HCT116 (cell line): ENCODE measurements around the gene OVOL1. TPM values are rescaled to one million over a fixed set of nuclear protein-coding genes. Genes with fewer than 3 reads are reported as not detected.

Source experiments
- ATAC-seq: fragments of 200-7000 bp; cut with Tn5 transposase; 2 replicates; pipeline ENCODE4 v1.9.1; 2020; ENCODE audit warnings: mild to moderate bottlenecking, moderate library complexity
- BruUV-seq: library from RNA; stranded (reverse); fragments of 400-500 nt; replicated peaks from 2 replicates; lab custom pipeline; 2021; lab: Mats Ljungman, UMichigan
- CTCF ChIA-PET: fragments of 300-600 bp; sonication (Branson Sonifier 250); formaldehyde crosslinking; loops from one replicate; lab custom pipeline; 2021; ENCODE audit warnings: antibody characterized with exemption; lab: Charles Lee
- POLR2A ChIA-PET: fragments of 300-600, 350-600 bp; sonication (Branson Sonifier 250); formaldehyde crosslinking; loops from one replicate; lab custom pipeline; 2021; ENCODE audit warnings: antibody characterized with exemption; lab: Charles Lee
- RAD21 ChIA-PET, 2 experiments: fragments of 300-600 bp; sonication (Branson Sonifier 250); formaldehyde crosslinking; loops; one replicate each; lab custom pipeline; 2023; ENCODE audit warnings: low total read pairs in 2 of 2; ENCODE audit not compliant: uncharacterized antibody in 2 of 2, unreplicated experiment in 2 of 2, low non-redundant PET in 1 of 2; lab: Charles Lee
- DNase-seq: peaks from one replicate; pipeline ENCODE4 v3.0.0-alpha.2; 2010; ENCODE audit warnings: low read depth, low spot score
- H2AFZ ChIP-seq: fragments of 200-600 bp; shearing (Covaris generic), sonication (generic); 2 replicates; pipeline ENCODE4 v1.6.1; 2017; ENCODE audit warnings: low read depth, mixed run types, mixed read lengths, antibody characterized with exemption, low read length; ENCODE audit not compliant: poor library complexity, severe bottlenecking
- H3K27ac ChIP-seq: 2 replicates; pipeline ENCODE4 v1.5.1; 2012; ENCODE audit warnings: low read depth, low read length
- H3K27me3 ChIP-seq: fragments of 200-600 bp; sonication (generic); 2 replicates; pipeline ENCODE4 v1.6.1; 2016; ENCODE audit warnings: mixed run types, low read length, mixed read lengths; ENCODE audit not compliant: insufficient read depth
- H3K36me3 ChIP-seq, 2 experiments: fragments of 200-500 bp in 1 of 2; fragments of 200-600 bp in 1 of 2; sonication (Bioruptor generic) in 1 of 2; sonication (generic) in 1 of 2; 2 replicates each; pipeline versions ENCODE4 v1.5.1 to v1.6.1; 2014 to 2016; ENCODE audit warnings: low read length in 2 of 2, inconsistent platforms in 1 of 2, mixed read lengths in 1 of 2, mixed run types in 1 of 2; ENCODE audit not compliant: insufficient read depth in 2 of 2, control insufficient read depth in 1 of 2
- H3K4me1 ChIP-seq, 2 experiments: fragments of 200-600 bp in 1 of 2; sonication (generic) in 1 of 2; 2 replicates each; pipeline versions ENCODE4 v1.5.1 to v1.6.1; 2012 to 2017; ENCODE audit warnings: low read length in 2 of 2, inconsistent platforms in 1 of 2, mild to moderate bottlenecking in 1 of 2, mixed read lengths in 1 of 2, mixed run types in 1 of 2, moderate library complexity in 1 of 2; ENCODE audit not compliant: insufficient read depth in 2 of 2, control insufficient read depth in 1 of 2
- H3K4me2 ChIP-seq: fragments of 200-600 bp; sonication (generic); 2 replicates; pipeline ENCODE4 v1.6.1; 2017; ENCODE audit warnings: mixed run types, low read length, mixed read lengths
- H3K4me3 ChIP-seq, 2 experiments: fragments of 200-600 bp in 1 of 2; sonication (generic) in 1 of 2; replicated peaks in 1 of 2; 2 replicates each; pipeline ENCODE4 v1.5.1; 2011 to 2016; ENCODE audit warnings: low read length in 2 of 2, control low read depth in 1 of 2, low read depth in 1 of 2, mild to moderate bottlenecking in 1 of 2, mixed read lengths in 1 of 2, mixed run types in 1 of 2
- H3K79me2 ChIP-seq: fragments of 200-600 bp; sonication (generic); 2 replicates; pipeline ENCODE4 v1.6.1; 2017; ENCODE audit warnings: mild to moderate bottlenecking, mixed run types, low read length, moderate library complexity, mixed read lengths; ENCODE audit not compliant: insufficient read depth
- H3K9ac ChIP-seq: fragments of 200-600 bp; sonication (generic); 2 replicates; pipeline ENCODE4 v1.6.1; 2016; ENCODE audit warnings: low read length, mixed read lengths
- H3K9me2 ChIP-seq: fragments of 200-600 bp; sonication (generic), shearing (Covaris generic); 2 replicates; pipeline ENCODE4 v1.6.1; 2017; ENCODE audit warnings: mixed run types, mild to moderate bottlenecking, moderate library complexity; ENCODE audit not compliant: insufficient read depth
- H3K9me3 ChIP-seq, 2 experiments: fragments of 200-500 bp in 1 of 2; fragments of 200-600 bp in 1 of 2; sonication (Bioruptor generic) in 1 of 2; sonication (generic) in 1 of 2; 2 replicates each; pipeline ENCODE4 v1.6.1; 2014 to 2017; ENCODE audit warnings: low read length in 2 of 2, mixed read lengths in 2 of 2, inconsistent platforms in 1 of 2, low read depth in 1 of 2, mild to moderate bottlenecking in 1 of 2, mixed run types in 1 of 2, moderate library complexity in 1 of 2; ENCODE audit not compliant: control insufficient read depth in 1 of 2, insufficient read depth in 1 of 2
- H4K20me1 ChIP-seq: fragments of 200-600 bp; sonication (generic), shearing (Covaris generic); 2 replicates; pipeline ENCODE4 v1.6.1; 2017; ENCODE audit warnings: mixed run types, mild to moderate bottlenecking, moderate library complexity; ENCODE audit not compliant: insufficient read depth
- EZH2 ChIP-seq: fragments of 200-600 bp; sonication (generic); IDR thresholded peaks from 2 replicates; pipeline ENCODE4 v1.6.1; 2017; ENCODE audit warnings: antibody characterized with exemption, mixed run types
- REST ChIP-seq: IDR thresholded peaks from 2 replicates; pipeline ENCODE4 v1.6.1; 2012; ENCODE audit warnings: low read depth
- TCF7L2 ChIP-seq: IDR thresholded peaks from 2 replicates; pipeline ENCODE4 v1.7.0; 2011; ENCODE audit warnings: borderline replicate concordance, inconsistent platforms; ENCODE audit not compliant: insufficient read depth, insufficient read length; ENCODE audit errors: extremely low read depth
- ZBTB33 ChIP-seq: IDR thresholded peaks from 2 replicates; pipeline ENCODE4 v1.6.1; 2011; ENCODE audit warnings: mild to moderate bottlenecking, low read length, moderate library complexity; ENCODE audit not compliant: insufficient replicate concordance; ENCODE audit errors: extremely low read depth
- intact Hi-C: fragments of 100-400 bp; cut with micrococcal nuclease; formaldehyde crosslinking; loops from 2 replicates; pipeline ENCODE4 v1.10.0; 2022
- total RNA-seq: library from RNA; stranded (reverse); gene quantifications from one replicate; pipeline ENCODE4 v1.2.1, GENCODE V29; 2021; ENCODE audit not compliant: unreplicated experiment

OVOL1 gene
- total RNA-seq, 1 experiment from 2014 or later, result 14.7 TPM

- no peak for TF ChIP-seq ZBTB33
- no peak for TF ChIP-seq TCF7L2
These were observed 25.1 kb downstream of the OVOL1 start (continued) for GRCh38 chr11:65811764-65812475.

- RAD21 ChIA-PET, result no interaction called here
- H3K4me2 ChIP-seq, result no peak overlapping the region
- TF ChIP-seq REST (no peak), EZH2 (no peak)
- H3K9me2 ChIP-seq, result no peaks in the 10 kb centered on the region
- POLR2A ChIA-PET, result no interaction called here
- no peaks in the 10 kb centered on the region for H3K36me3 ChIP-seq
- H4K20me1 ChIP-seq, result no peaks in the 10 kb centered on the region
- H3K27me3 ChIP-seq, result no peaks in the 10 kb centered on the region
- H3K27ac ChIP-seq, result no peak overlapping the region
- DNase-seq, result no peak
- ATAC-seq, result no peak
- H3K4me3 ChIP-seq, result no peak overlapping the region
- H2AFZ ChIP-seq, result no peak overlapping the region
- peaks cover 0 to 12% of the 10 kb centered on the region in 2 experiments; a peak in 2 of 4 replicates for H3K4me1 ChIP-seq
- H3K9me3 ChIP-seq, result no peaks in the 10 kb centered on the region
- H3K9ac ChIP-seq, result no peak overlapping the region
- no TSS peak for BruUV-seq
- intact Hi-C loops, result no loop called here
- no peaks in the 10 kb centered on the region for H3K79me2 ChIP-seq
- CTCF ChIA-PET, result interaction anchor here (2.4 kb wide), 1 partner anchor 34 kb away, joined by 10 read pairs; the partner anchor contains the start of gene AP5B1
These were observed 27.5 kb downstream of the OVOL1 start for GRCh38 chr11:65814131-65814985.
